Measurements from ENCODE around the gene KLK14. TPM values are rescaled to one million over a fixed set of nuclear protein-coding genes. Genes with fewer than 3 reads are reported as not detected.

KLK14 gene
- total RNA-seq, 1 experiment from 2014 or later: 0.26 TPM

DNA sequence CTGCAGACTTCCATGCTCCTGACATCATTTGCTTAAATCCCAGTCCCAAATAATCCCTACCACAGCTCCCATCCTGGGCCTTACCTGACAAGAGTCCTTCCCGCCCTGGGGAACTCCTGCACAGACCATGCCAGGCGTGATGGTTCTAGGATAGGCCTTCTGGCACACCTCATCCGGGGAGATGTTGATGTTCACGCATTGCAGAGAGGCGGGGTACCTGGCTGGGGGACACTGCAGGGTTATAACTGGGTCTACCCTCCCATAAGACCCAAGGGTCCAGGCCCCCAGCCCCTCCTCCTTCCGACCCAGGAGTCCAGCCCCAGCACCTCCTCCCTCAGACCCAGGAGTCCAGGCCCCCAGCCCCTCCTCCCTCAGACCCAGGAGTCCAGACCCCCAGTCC, 4.0 kb downstream of the KLK14 start:
- no CpG with 5 or more reads among the region's 6 CpGs for WGBS (ENCODE audit: extremely low coverage, insufficient read length, low lambda C conversion rate)

More for the DNA sequence above, 4.0 kb downstream of the KLK14 start:
- no peak overlapping the region for H4K8ac ChIP-seq (replicated peaks; ENCODE audit: insufficient read length, low read depth, low read length)
- H4K20me1 ChIP-seq (ENCODE audit: control insufficient read depth, insufficient read depth, insufficient read length): no peaks in the 10 kb centered on the region
- H3K4me2 ChIP-seq (ENCODE audit: insufficient read depth, insufficient read length, low read length): no peak overlapping the region
- no peaks in the 10 kb centered on the region; the same call in 1 of the 2 replicates for H3K27me3 ChIP-seq (ENCODE audit: insufficient read depth, low read length)
- no peak overlapping the region for H2BK15ac ChIP-seq (ENCODE audit: low read depth, low read length)
- no peak overlapping the region; a peak in 1 of 5 replicates for H3K4me3 Mint-ChIP-seq
- TF ChIP-seq, protein P1, sequence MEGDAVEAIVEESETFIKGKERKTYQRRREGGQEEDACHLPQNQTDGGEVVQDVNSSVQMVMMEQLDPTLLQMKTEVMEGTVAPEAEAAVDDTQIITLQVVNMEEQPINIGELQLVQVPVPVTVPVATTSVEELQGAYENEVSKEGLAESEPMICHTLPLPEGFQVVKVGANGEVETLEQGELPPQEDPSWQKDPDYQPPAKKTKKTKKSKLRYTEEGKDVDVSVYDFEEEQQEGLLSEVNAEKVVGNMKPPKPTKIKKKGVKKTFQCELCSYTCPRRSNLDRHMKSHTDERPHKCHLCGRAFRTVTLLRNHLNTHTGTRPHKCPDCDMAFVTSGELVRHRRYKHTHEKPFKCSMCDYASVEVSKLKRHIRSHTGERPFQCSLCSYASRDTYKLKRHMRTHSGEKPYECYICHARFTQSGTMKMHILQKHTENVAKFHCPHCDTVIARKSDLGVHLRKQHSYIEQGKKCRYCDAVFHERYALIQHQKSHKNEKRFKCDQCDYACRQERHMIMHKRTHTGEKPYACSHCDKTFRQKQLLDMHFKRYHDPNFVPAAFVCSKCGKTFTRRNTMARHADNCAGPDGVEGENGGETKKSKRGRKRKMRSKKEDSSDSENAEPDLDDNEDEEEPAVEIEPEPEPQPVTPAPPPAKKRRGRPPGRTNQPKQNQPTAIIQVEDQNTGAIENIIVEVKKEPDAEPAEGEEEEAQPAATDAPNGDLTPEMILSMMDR (conservative IDR thresholded peaks at IDR 0.05): no peak
- H4K91ac ChIP-seq (ENCODE audit: insufficient read length, low read depth, low read length): no peak overlapping the region
- H3K9me3 Mint-ChIP-seq: peaks cover 7% of the 10 kb centered on the region in 2 experiments; a peak in 4 of 5 replicates
- H3K4me1 ChIP-seq (ENCODE audit: insufficient read depth, low read length): peaks cover 2% of the 10 kb centered on the region; the same call in 1 of the 2 replicates
- no peaks in the 10 kb centered on the region for H3K23me2 ChIP-seq (ENCODE audit: insufficient read length, low read depth, low read length, poor library complexity, severe bottlenecking)
- no peaks in the 10 kb centered on the region for H3K79me1 ChIP-seq (ENCODE audit: insufficient read depth, low read depth, low read length, poor library complexity, severe bottlenecking)
- H2BK20ac ChIP-seq (ENCODE audit: low read depth, low read length, poor library complexity, severe bottlenecking): no peak overlapping the region
- H2AFZ ChIP-seq (ENCODE audit: low read length): no peak overlapping the region
- H3K36me3 Mint-ChIP-seq (ENCODE audit: insufficient read depth in 1 of 3, low read depth in 3 of 3): peaks cover 0 to 6% (median 0%) of the 10 kb centered on the region in 3 experiments; a peak in 1 of 7 replicates
- no peak for DNase-seq
- H3K23ac ChIP-seq (ENCODE audit: insufficient read length, low read depth, low read length): no peak overlapping the region
- H3T11ph ChIP-seq (ENCODE audit: low read length): no peak overlapping the region
- no peak overlapping the region for H4K5ac ChIP-seq (ENCODE audit: insufficient read length, low read depth, low read length)
- H3K27ac ChIP-seq (ENCODE audit: insufficient read length, low read depth, low read length): no peak overlapping the region
- H3K18ac ChIP-seq (ENCODE audit: insufficient read length, low read depth, low read length): no peak overlapping the region
- no peak overlapping the region for H3K14ac ChIP-seq (ENCODE audit: insufficient read depth, low read length)
- H3K4me1 Mint-ChIP-seq: peaks cover 23 to 29% of the 10 kb centered on the region in 2 experiments
- H2AK5ac ChIP-seq (ENCODE audit: insufficient read length, low read length): no peak overlapping the region
- no peak overlapping the region for H2BK5ac ChIP-seq (ENCODE audit: insufficient read length, low read length)
- no peak overlapping the region for H3K27ac Mint-ChIP-seq
- no peak overlapping the region for H2BK12ac ChIP-seq (ENCODE audit: insufficient read length, low read depth, low read length)
- H3K9me3 ChIP-seq (ENCODE audit: control insufficient read depth, low read depth, low read length): no peaks in the 10 kb centered on the region
- no peak overlapping the region for H2BK120ac ChIP-seq (ENCODE audit: low read depth, low read length, poor library complexity, severe bottlenecking)
- no peak overlapping the region for H3K4ac ChIP-seq (ENCODE audit: low read depth, low read length)
- no peak overlapping the region for H3K9ac ChIP-seq (ENCODE audit: extremely low read depth, insufficient read length, low read length)
- no peaks in the 10 kb centered on the region for H3K79me2 ChIP-seq (ENCODE audit: insufficient read depth, low read length)
- no peak overlapping the region for H3K56ac ChIP-seq (ENCODE audit: insufficient read length, low read depth, low read length)
- H3K27me3 Mint-ChIP-seq (ENCODE audit: low read depth): peaks cover 18% of the 10 kb centered on the region

Data from H9 (cell line).